Measurements from ENCODE around the gene CHST11.

Gene CHST11

DNA sequence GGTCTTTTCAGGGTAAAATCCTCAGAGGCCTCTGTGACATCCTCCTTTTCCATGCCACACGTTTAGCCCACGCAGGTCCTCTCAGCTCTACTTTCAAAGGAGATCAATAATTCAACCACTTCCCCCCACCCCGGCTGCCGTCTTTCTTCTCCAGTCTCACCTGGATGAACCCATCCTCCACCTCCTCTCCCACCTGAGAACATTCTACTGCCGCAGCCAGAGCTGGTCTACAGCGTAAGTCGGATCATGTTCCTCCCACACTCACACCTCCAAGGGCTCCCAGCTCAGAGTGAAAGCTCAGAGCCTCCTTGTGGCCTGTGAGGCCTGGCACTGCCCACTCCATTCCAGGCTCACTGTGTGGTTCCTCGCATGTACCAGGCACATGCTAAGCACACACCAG, 246.6 kb downstream of the CHST11 start:
- DNase-seq = no peak

DNA sequence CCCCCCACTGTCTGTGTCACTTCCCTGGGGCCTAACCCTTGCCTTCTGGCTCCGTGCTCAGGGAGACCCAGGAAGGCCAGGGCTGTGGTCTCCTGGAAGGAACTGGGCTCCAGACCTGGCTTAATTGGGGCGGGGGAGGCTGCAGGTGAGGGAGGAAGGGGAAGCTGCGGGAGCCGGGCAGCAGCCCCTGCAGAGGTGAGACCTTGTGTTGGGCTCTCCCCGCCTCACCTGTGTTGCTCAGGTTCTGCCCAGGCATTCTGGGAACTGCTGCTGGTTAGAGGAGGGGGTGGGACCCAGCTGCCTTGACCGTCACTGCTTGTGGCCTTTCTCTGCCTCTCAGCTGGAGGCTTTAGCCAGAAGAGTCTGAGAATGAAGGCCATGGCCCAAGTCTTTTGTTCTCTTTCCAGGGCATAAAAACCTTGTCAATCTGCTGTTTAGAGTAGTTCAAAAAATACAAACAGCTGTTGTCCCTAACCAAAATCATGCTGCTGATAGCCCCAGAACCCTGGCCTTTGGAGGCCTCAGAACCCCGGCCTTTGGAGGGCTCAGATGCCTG, 247.6 kb downstream of the CHST11 start:
- DNase-seq = no peak

DNA sequence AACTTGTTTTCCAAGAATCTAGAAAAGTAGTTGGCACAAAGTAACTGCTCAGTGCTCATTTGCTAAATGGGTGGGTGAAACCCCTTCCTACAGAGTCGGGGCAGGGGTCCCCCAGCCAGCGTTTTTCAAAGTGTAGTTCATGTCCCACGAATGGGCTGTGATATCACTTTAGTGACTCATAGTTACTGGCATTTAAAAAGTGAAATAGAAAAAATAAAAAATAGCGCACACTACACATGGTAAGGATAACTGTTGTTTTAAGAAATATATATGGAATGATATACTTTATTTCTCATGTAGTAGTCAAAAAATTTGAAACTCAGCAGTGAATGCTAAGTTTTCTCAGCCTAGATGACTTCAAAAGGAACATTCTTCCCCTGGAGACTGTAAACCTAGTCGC, 250.4 kb downstream of the CHST11 start:
- no peak for DNase-seq

- no peak for DNase-seq
Measured at GRCh38 chr12:104707794-104708558, 251.2 kb downstream of the CHST11 start.

- no peak for DNase-seq
Measured at GRCh38 chr12:104708891-104709290, 252.1 kb downstream of the CHST11 start.

GRCh38 chr12:104709692-104710435, 253.1 kb downstream of the CHST11 start:
- DNase-seq = no peak

- no peak for DNase-seq
Measured at GRCh38 chr12:104710940-104711689, 254.4 kb downstream of the CHST11 start.

GRCh38 chr12:104712477-104712876, 255.7 kb downstream of the CHST11 start:
- DNase-seq = no peak

DNA sequence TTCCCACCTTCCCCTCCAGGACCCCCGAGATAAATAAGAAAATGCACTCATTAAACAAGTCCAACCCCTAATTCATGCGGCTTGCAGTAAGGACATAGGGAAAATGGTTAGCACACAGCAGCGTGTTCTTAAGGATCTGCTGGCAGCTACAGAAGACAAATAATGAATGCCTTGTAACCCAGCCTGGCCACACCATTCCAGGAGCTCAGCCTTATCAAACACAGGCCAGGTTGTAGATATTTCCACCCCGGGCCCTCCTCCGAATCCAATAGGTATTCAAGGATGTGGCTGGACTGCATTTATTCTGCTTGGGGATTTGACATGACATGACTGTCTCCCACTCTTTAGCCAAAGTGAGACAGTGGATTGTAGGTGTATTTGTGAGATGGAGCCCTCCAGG, 256.2 kb downstream of the CHST11 start:
- DNase-seq = no peak

DNA sequence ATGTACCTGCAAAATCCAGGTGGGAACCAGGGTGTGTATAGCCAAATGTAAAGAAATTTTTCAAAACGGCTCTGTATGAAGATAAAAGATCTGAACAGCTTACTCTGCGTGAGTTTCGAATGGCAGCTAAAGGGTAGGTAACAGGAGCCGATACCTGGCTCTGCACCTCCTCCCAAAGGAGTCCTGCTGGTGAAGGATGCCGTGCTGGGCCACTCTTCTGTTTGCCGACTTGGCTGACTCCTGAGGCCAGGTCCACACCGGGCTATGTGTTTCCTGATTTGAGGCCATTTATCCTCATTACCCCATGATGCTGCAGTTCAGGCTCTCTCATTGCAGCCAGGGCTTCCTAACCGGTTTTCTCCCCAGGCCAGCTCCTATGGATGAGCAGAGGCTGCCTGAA, 256.7 kb downstream of the CHST11 start:
- no peak for DNase-seq

DNA sequence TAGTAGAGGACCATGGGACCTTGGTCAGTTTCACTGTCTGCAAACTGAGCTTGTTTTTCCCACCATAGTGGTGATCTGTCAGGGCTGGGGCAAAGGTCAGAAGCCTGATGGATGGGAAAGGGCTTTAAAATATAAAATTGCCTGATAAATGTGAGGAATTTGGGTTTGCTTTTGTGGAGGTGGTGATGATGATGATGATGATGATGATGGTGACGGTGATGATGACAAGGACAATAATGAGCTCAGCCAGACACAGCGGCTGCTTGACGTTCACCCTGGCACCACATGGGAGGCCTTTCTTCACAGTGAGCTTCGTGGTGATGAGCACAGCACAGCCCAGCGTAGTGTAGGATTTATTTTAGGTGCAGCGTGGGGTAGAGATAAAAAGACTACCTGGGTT, 257.6 kb downstream of the CHST11 start:
- DNase-seq = no peak

GRCh38 chr12:104716172-104716571, 259.4 kb downstream of the CHST11 start:
- no peak for DNase-seq

DNA sequence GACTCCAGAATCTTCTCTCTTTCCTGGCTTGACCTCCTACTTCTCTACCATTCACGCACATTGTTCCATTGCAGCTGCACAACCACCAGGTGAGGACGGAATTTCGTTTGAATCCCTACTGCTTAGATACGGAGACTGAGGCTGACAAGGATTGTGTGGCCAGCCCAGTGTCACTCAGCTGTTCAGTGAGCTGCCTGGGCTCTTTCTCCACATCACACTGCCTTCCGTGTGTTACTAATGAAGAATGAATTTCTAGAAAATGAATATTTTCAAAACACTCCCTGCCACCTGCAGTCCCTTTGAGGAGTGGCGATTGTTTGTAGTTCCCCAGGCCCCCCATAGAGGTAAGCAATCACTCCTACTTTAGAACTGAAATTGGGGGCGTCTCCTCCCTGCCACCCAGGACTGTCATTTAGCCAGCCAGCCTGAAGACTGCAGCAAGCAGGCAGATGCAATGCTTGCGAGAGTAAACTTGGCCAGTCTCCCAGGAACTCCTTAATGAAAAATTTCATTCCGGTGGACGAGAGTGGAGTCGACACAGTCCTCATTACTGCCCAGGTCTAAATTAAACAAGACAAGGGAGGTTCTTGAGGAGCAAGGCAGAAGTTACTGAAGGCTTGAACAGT, 261.7 kb downstream of the CHST11 start:
- no peak for DNase-seq

DNA sequence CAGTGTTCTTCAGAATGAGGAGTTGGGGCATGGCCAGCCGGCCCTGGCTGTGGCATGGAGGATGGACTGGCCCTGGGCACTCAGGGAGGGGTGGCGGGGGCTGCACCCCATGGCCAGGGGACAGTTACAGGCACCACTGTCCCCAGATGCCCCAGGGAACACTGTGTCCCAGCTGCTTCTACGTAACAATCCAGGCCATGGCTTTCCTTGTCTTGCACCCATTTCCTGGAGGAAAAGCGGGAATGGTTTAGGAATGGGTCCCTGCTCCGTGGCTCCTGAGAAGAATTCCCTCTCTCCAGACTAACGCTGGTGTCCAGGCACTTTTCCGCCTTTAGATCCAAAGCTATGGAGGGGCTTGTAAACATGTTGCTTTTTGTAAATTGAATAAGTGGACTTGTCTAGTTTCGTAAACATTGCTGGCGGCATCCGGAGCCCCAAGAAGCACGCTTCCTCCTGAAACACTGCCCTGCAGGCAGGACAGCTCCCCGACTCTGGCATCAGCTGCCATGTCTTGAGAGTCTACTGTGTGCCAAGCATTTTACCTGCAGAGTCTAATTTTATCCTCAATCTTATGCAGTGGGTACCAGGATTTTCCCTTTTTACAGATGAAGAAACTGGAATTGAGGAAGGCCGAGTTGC, 263.1 kb downstream of the CHST11 start:
- DNase-seq = no peak

DNA sequence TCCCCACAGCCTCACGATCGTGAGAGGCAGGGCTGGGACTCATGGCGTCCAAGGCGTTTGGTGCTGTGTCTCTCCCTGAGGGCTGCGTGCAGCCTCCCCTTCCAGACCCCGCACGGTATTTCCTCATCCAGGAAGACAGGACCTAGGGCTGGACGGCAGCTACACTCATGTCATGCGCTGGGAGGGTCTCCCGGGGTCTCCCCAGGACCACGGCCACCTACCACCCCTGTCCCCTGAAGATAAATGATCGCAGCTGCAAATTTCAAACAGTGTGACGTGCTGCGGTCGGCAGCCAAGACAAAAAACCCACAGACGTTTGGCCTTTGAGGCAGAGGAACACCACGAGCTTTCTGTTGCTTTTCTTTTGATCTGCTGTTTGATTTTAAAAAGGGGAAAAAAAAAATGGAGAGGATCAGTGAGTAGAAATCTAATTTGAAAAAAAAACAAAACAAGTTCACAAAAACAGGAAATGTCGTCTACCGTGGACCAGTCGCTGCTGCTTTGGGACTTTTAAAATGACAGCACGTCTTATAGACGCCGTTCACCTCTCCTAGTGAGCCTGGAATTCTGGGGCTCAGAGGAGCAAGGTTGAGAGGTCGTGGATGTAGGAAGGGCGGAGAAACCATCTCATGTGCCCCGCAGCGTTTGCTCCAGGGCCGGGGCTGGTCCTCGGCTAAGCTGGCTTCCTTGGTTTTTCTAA, 263.7 kb downstream of the CHST11 start:
- DNase-seq = peak; percentile 59

GRCh38 chr12:104721039-104721405, 264.3 kb downstream of the CHST11 start:
- DNase-seq = no peak

GRCh38 chr12:104721936-104722335, 265.2 kb downstream of the CHST11 start:
- no peak for DNase-seq

DNA sequence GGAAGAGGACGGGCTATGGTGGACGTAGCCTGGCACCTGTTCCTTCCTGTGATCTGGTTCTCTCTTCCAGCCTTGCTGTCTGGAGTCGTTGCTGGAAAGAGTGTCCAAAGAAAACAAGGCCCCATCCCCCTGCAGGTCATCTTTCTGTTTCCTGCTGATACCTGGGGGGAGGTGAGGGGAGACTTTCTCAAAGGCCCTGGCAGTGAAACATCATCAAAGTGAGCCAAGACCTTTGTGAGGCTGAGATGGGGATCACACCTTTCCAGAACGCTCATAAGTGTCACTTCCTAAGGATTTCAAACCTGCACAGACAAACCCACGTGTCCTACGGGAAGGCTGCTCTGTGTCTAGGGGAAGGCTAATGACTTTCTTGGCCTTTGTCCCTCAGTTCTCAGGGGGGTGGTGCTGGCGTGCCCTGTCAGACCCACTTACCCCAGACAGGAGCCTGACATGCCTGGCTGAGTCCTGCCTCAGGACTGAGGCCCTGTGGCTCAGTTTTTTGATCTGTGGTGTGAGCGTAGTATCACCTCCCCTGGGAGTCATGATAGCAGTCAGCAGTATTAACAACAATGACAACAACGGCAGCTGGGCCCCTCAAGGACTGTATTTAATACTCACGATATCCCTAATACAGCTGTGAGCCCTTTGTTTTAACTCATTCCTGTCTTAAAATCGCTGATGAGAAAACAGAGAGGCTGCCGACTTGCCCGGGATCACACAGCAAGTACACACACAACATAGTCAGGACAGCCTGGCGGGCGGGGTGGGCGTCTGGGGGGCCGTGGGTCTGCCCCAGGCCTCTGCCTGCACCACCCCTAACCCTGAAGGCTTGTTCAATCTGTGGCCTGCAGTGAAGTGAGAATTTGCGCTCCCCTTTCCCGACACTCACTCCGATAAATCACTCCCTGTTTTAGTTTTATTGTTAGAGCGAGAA, 266.1 kb downstream of the CHST11 start:
- DNase-seq = no peak

- no peak for DNase-seq
Measured at GRCh38 chr12:104723895-104724294, 267.1 kb downstream of the CHST11 start.

GRCh38 chr12:104724992-104725585, 268.3 kb downstream of the CHST11 start:
- DNase-seq = no peak

All from activated effector memory CD4-positive, alpha-beta T cell treated with Interleukin-2 at 50 U/mL for 16 hours (primary cell).